IMR-90 (cell line): ENCODE measurements around the gene IL23R. TPM values are rescaled to one million over a fixed set of nuclear protein-coding genes. Genes with fewer than 3 reads are reported as not detected.

Source experiments
- ATAC-seq: fragments of 200-7000 bp; cut with Tn5 transposase; 2 replicates; pipeline ENCODE4 v1.9.1; 2020; ENCODE audit warnings: low read depth, mild to moderate bottlenecking, moderate library complexity
- BruUV-seq: library from RNA; stranded (reverse); fragments of 400-500 nt; replicated peaks from 2 replicates; lab custom pipeline; 2021; lab: Mats Ljungman, UMichigan
- CTCF ChIA-PET: fragments of 300-600 bp; formaldehyde crosslinking; extraction: SDS; loops from one replicate; lab custom pipeline; 2021; ENCODE audit warnings: antibody characterized with exemption; lab: Yijun Ruan, JAX
- POLR2A ChIA-PET: fragments of 300-600 bp; sonication (Branson Sonifier 250); formaldehyde crosslinking; loops from one replicate; lab custom pipeline; 2022; ENCODE audit warnings: antibody characterized with exemption; ENCODE audit not compliant: unreplicated experiment; lab: Charles Lee
- DNase-seq: peaks from one replicate; pipeline ENCODE4 v3.0.0; 2013
- H2AFZ ChIP-seq: replicated peaks from 2 replicates; pipeline ENCODE3; 2013; ENCODE audit warnings: low read length, mild to moderate bottlenecking; ENCODE audit not compliant: poor library complexity
- H2AK5ac ChIP-seq: 2 replicates; pipeline ENCODE4 v1.6.1; 2013; ENCODE audit warnings: low read depth, low read length, inconsistent platforms
- H2AK9ac ChIP-seq: replicated peaks from 2 replicates; pipeline ENCODE3; 2013; ENCODE audit warnings: mild to moderate bottlenecking, low read depth, low read length, moderate library complexity; ENCODE audit not compliant: poor library complexity
- H2BK120ac ChIP-seq: 2 replicates; pipeline ENCODE4 v1.6.1; 2013; ENCODE audit warnings: low read depth, low read length, inconsistent platforms
- H2BK15ac ChIP-seq: 3 replicates; pipeline ENCODE4 v1.6.1; 2013; ENCODE audit warnings: low read depth, low read length, inconsistent platforms
- H2BK20ac ChIP-seq: 2 replicates; pipeline ENCODE4 v1.6.1; 2013; ENCODE audit warnings: low read depth, mild to moderate bottlenecking, inconsistent platforms, low read length, moderate library complexity
- H2BK5ac ChIP-seq: 2 replicates; pipeline ENCODE4 v1.6.1; 2013; ENCODE audit warnings: mild to moderate bottlenecking, low read depth, low read length, inconsistent platforms; ENCODE audit not compliant: poor library complexity, severe bottlenecking
- H3K14ac ChIP-seq: replicated peaks from 2 replicates; pipeline ENCODE4 v1.6.1; 2013; ENCODE audit warnings: low read depth, low read length, inconsistent platforms
- H3K18ac ChIP-seq: 2 replicates; pipeline ENCODE4 v1.6.1; 2013; ENCODE audit warnings: low read depth, low read length, control low read depth
- H3K23ac ChIP-seq: 2 replicates; pipeline ENCODE4 v1.6.1; 2013; ENCODE audit warnings: low read depth, low read length, inconsistent platforms
- H3K27ac ChIP-seq: 2 replicates; pipeline ENCODE4 v1.5.1; 2013; ENCODE audit warnings: mild to moderate bottlenecking, control low read depth, low read length; ENCODE audit not compliant: insufficient read depth
- H3K27me3 ChIP-seq: 2 replicates; pipeline ENCODE4 v1.6.1; 2013; ENCODE audit warnings: low read length; ENCODE audit not compliant: control insufficient read depth, insufficient read depth
- H3K36me3 ChIP-seq: 2 replicates; pipeline ENCODE4 v1.6.1; 2013; ENCODE audit warnings: low read length, mixed read lengths; ENCODE audit not compliant: control insufficient read depth, insufficient read depth
- H3K4ac ChIP-seq: 2 replicates; pipeline ENCODE4 v1.6.1; 2013; ENCODE audit warnings: low read depth, low read length, inconsistent platforms
- H3K4me1 ChIP-seq: 2 replicates; pipeline ENCODE4 v1.6.1; 2013; ENCODE audit warnings: low read length, mixed read lengths; ENCODE audit not compliant: control insufficient read depth, insufficient read depth
- H3K4me2 ChIP-seq: 2 replicates; pipeline ENCODE4 v1.6.1; 2013; ENCODE audit warnings: low read depth, mild to moderate bottlenecking, control low read depth, low read length, moderate library complexity
- H3K4me3 ChIP-seq: 2 replicates; pipeline ENCODE4 v1.5.1; 2013; ENCODE audit warnings: low read depth, mild to moderate bottlenecking, control low read depth, low read length, moderate library complexity; ENCODE audit not compliant: insufficient read depth
- H3K56ac ChIP-seq: 2 replicates; pipeline ENCODE4 v1.6.1; 2013; ENCODE audit warnings: low read length, inconsistent platforms; ENCODE audit not compliant: insufficient read depth; ENCODE audit errors: extremely low read depth
- H3K79me1 ChIP-seq, 2 experiments: 2 replicates each; pipeline ENCODE4 v1.6.1; 2013; ENCODE audit warnings: low read length in 2 of 2, inconsistent platforms in 1 of 2, low read depth in 1 of 2
- H3K9ac ChIP-seq: 2 replicates; pipeline ENCODE4 v1.6.1; 2013; ENCODE audit warnings: low read depth, low read length, control low read depth
- H3K9me1 ChIP-seq: 2 replicates; pipeline ENCODE4 v1.6.1; 2013; ENCODE audit warnings: low read length, inconsistent platforms; ENCODE audit not compliant: insufficient read depth
- H3K9me3 ChIP-seq: 2 replicates; pipeline ENCODE4 v1.6.1; 2013; ENCODE audit warnings: low read length; ENCODE audit not compliant: control insufficient read depth, insufficient read depth
- H4K20me1 ChIP-seq: 2 replicates; pipeline ENCODE4 v1.6.1; 2013; ENCODE audit warnings: low read length, inconsistent platforms; ENCODE audit not compliant: insufficient read depth
- H4K5ac ChIP-seq: 2 replicates; pipeline ENCODE4 v1.6.1; 2013; ENCODE audit warnings: mild to moderate bottlenecking, low read depth, low read length, control low read depth
- H4K8ac ChIP-seq, 2 experiments: 2 replicates each; pipeline ENCODE4 v1.6.1; 2013; ENCODE audit warnings: low read depth in 2 of 2, low read length in 2 of 2, control low read depth in 1 of 2, inconsistent platforms in 1 of 2
- H4K91ac ChIP-seq: 2 replicates; pipeline ENCODE4 v1.6.1; 2013; ENCODE audit warnings: low read depth, low read length, inconsistent platforms; ENCODE audit not compliant: insufficient read depth
- CHD1 ChIP-seq: IDR thresholded peaks from 2 replicates; pipeline ENCODE4 v1.6.1; 2012; ENCODE audit warnings: low read depth, low read length, improper control_type of control experiment
- MAFK ChIP-seq: IDR thresholded peaks from 2 replicates; pipeline ENCODE4 v1.6.1; 2012; ENCODE audit warnings: low read depth, low read length, improper control_type of control experiment
- WGBS, 2 experiments: methylation state at CpG; one replicate each; pipeline versions ENCODE4 v1.1.5 to v1.1.7; 2013; ENCODE audit warnings: missing lambda C conversion rate in 2 of 2; ENCODE audit not compliant: insufficient read length in 1 of 2; ENCODE audit errors: extremely low coverage in 2 of 2; 5-methylcytosine and 5-hydroxymethylcytosine counted together
- dilution Hi-C: fragments of 300-500 bp; cut with HindIII; formaldehyde crosslinking; loops from one replicate; pipeline ENCODE4 v1.14.3; 2018; ENCODE audit warnings: low sequenced_read_pairs; ENCODE audit not compliant: unreplicated experiment
- in situ Hi-C: fragments of 300-500 bp; cut with MboI; formaldehyde crosslinking; loops from 3 replicates; pipeline ENCODE4 v1.14.3; 2019; ENCODE audit warnings: low sequenced_read_pairs, inconsistent platforms, mixed read lengths
- intact Hi-C: fragments of 100-400 bp; cut with micrococcal nuclease; formaldehyde crosslinking; loops from 2 replicates; pipeline ENCODE4 v1.10.0; 2022
- polyA plus RNA-seq, 3 experiments: library from polyadenylated mRNA; depleted of rRNA; stranded (reverse); fragments of >200 nt; gene quantifications; 2 replicates each; pipeline ENCODE4 v1.2.3, GENCODE V29; 2012; ENCODE audit warnings: low replicate concordance in 1 of 3
- total RNA-seq: library from RNA; depleted of rRNA; stranded (reverse); fragments of >200 nt; gene quantifications from 2 replicates; pipeline ENCODE4 v1.2.3, GENCODE V29; 2012

The IL23R gene
- total and polyA plus RNA-seq, 2 of the 4 experiments (the other 2 are of a cell fraction), result not detected

GRCh38 chr1:67262735-67263134 is 96.5 kb downstream of the IL23R start:
- Histone ChIP-seq H3K4me2 (no peak overlapping the region), H3K79me1 (no peaks in the 10 kb centered on the region), H3K23ac (no peak overlapping the region), H3K14ac (no peak overlapping the region), H3K27me3 (peaks cover 5% of the 10 kb centered on the region), H3K4me3 (no peak overlapping the region), H3K4ac (no peak overlapping the region), H2AK9ac (no peak overlapping the region), H4K5ac (no peak overlapping the region), H2BK5ac (no peak overlapping the region), H2BK120ac (no peak overlapping the region), H4K20me1 (no peaks in the 10 kb centered on the region), H2AK5ac (no peak overlapping the region), H3K9me3 (no peaks in the 10 kb centered on the region), H3K27ac (no peak overlapping the region), H2AFZ (no peak overlapping the region), H3K36me3 (no peaks in the 10 kb centered on the region), H3K4me1 (no peaks in the 10 kb centered on the region), H3K9ac (no peak overlapping the region), H3K9me1 (no peaks in the 10 kb centered on the region), H4K91ac (no peak overlapping the region), H2BK15ac (no peak overlapping the region), H3K18ac (no peak overlapping the region), H4K8ac (no peak overlapping the region), H2BK20ac (no peak overlapping the region), H3K56ac (no peak overlapping the region)
- ChIA-PET CTCF (no interaction called here), POLR2A (no interaction called here)
- WGBS, 2 experiments, result no CpG with 5 or more reads among the region's 5 CpGs
- in situ Hi-C loops, result no loop called here
- DNase-seq, result no peak
- dilution Hi-C loops, result no loop called here
- ATAC-seq, result no peak
- intact Hi-C loops, result no loop called here
- TF ChIP-seq MAFK (peak; percentile 84), CHD1 (no peak)
- BruUV-seq, result no TSS peak
